Stimulated activated CD4-positive, alpha-beta T cell treated with anti-CD3 and anti-CD28 coated beads, TNF-alpha, amount 100 ng/mL, for 4 hours (primary cell): ENCODE results near the gene ME1.
A peak's percentile ranks its signal among the peaks of the same experiment; 100 is the strongest.
"Not testable (repeated sequence)": the region's sequence is repeated elsewhere in the genome, so short reads cannot be mapped to it uniquely, and the experiment has no call there.

Experiments used
- DNase-seq, 3 experiments: peaks; one replicate each; pipeline ENCODE4 v3.0.0-alpha.2; 2020; ENCODE audit warnings: low read depth in 3 of 3

The ME1 gene

DNA sequence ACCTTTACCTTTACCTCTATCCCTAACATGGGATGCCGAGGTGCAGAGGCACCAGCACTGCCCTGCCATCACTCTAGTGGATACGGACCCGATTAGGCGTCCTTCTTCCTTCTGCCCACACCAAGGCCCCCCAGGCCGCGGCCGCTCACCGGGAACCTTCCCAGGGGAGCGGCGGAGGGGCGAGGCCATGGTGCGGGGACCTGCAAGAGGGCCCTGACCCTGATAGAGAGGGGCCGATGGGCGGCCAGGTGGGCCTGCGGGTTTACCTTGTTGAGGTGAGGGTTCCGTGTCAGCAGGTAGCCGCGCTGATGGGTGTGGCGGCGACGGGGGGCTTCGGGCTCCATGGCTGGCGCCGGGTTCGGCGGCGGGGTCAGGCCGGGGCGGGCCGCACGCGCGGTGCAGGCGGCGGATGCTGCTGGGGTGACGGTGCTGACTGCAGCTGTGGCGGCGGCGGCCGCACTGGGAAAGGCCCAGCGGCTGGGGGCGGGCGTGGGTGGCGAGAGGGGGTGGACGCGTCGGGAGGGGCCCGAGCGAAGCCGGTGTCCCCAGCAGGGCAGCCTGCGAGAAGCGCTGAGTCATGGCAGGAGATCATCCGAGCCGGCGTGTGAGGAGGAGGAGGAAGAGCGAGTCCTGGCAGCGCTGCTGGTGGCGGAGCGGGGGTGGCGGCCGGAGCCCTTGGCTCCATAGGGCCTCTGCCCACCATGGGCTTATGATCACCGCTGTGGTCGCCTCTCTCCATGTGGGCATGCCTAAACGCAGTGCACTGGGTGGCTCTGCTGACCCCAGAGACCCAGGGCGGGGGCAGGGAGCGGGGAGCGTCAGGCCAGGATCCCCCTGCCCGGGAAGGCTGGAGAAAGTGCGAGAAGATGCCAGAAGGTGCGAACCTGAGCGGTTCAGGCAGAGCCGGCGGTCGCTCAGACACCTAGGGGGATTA, at the start of gene ME1:
ME1 (minus strand) TSS at position 441 of the 934 bp plus-strand sequence; CDS start at position 344, 97 bp downstream.
- DNase-seq = peak in 2 of 3 experiments; percentile 7 to 15

GRCh38 chr6:83480470-83480869, 49.6 kb upstream of the ME1 start:
- DNase-seq = no peak

DNA sequence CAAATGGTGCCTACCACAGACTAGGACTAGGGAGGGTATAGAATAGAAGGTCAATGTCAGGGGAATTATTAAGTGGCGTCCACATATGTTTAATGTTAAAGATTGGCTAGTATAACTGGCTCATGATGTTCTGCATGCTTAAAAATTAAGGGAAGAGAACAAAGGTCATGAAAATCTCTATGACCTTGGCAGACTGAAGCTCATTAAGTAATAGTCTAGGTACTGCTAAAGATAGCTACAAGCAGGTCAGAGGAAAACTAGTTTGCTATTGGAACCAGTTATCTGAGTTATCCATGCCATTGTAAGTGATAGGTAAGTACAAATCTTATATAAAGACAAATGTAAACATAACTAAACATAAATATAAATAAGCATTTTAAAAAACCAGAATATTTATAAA, 48.5 kb upstream of the ME1 start:
- no peak for DNase-seq

- DNase-seq = no peak
These were observed 46.1 kb upstream of the ME1 start for GRCh38 chr6:83476971-83477370.

DNA sequence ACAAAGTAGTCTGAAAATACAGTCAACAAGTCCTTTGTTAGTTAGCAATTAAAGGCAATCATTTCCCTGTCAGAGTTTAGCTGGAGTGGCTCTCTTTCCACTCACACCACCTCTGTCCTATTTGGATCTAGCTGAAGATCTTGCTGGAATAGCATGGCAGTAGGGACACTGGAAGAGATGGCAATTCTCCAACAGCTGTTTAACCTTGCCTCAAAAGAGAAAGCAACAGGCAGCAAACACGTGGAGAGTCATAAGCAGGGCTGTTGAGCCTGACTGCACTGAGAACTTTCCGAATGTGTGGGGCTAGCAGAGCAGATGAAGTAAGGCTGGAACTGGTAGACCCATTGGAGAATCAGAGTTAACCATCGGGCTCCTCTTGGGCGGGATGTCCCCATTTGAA, 43.5 kb upstream of the ME1 start:
- no peak for DNase-seq

- no peak for DNase-seq
These were observed 41.9 kb upstream of the ME1 start for GRCh38 chr6:83472767-83473166.

GRCh38 chr6:83470587-83470986, 39.7 kb upstream of the ME1 start:
- no peak for DNase-seq

DNA sequence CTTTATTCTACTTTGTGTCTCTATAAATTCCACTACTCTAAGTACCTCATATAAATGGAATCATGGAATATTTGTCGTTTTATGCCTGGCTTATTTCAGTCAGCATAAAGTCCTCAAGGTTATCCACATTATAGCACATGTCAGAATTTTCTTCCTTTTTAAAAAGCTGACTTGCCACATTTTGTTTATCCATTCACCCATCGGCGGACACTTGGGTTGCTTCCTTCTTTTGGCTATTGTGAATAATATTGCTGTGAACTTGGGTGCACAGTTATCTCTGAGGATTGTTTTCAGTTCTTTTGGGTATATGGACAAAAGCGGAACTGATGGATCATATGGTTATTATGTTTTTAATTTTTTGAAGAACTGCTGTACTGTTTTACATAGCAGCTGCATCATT, 39.1 kb upstream of the ME1 start:
- no peak for DNase-seq

- DNase-seq = no peak
These were observed 36.8 kb upstream of the ME1 start for GRCh38 chr6:83467620-83468036.

GRCh38 chr6:83466328-83466727, 35.5 kb upstream of the ME1 start:
- DNase-seq = no peak

GRCh38 chr6:83464381-83465140, 33.7 kb upstream of the ME1 start:
- no peak for DNase-seq

GRCh38 chr6:83463886-83464285, 33.0 kb upstream of the ME1 start:
- no peak for DNase-seq

GRCh38 chr6:83462524-83462923, 31.7 kb upstream of the ME1 start:
- no peak for DNase-seq

DNA sequence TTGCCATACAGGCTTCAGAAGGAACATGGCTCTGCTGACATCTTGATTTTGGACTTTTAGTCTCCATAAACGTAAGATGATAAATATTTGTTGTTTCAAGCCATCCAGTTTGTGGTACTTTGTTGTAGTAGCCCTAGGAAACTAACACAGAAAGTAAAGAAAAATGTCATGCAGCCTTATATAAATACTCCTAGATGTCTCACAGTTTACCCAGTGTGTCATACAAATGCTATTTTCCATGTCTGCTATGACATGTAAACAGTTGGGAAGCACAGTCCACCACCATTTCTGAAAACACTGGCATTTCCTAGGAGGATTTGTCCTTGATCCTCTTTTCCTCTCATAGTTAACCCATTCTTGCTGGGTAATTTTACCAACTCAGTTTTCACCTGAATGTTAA, 30.6 kb upstream of the ME1 start:
- no peak for DNase-seq

DNA sequence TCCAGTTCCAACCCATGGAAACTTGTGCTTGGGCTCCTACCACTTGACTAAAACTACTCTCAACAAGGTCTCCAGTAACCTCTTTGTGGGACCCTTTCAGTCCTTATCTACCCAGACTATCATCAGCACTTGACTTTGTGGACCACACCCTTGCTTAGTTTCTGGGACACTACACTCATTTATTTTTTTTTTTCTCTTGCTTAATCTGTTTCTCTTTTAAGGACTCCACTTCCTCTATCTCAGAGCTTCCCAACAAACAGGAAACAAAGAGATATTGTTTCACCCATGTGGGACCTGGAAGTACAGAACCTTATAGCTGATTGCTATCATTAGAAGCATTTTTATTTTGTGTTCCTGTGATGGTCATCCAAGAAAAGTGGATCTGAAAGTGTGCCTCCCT, 28.8 kb upstream of the ME1 start:
- DNase-seq = no peak

- not testable (repeated sequence) for DNase-seq
These were observed 19.2 kb upstream of the ME1 start for GRCh38 chr6:83450015-83450414.

- not testable (repeated sequence) for DNase-seq
These were observed 13.3 kb upstream of the ME1 start for GRCh38 chr6:83444086-83444699.

DNA sequence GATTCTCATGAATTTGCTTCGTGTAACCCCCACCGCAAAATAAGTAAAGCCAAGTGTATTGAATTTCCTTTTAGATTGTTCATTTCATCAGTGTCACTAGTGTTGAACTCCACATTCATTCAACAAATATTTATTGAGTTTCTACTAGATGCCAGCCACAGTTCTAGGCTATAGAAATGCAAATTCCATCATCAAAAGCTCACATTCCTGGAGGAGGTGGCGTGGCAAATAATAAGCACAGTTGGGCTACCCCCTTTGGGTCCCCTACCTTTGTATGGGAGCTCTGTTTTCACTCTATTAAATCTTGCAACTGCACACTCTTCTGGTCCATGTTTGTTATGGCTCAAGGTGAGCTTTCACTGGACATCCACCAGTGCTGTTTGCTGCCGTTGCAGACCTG, 12.7 kb upstream of the ME1 start:
- DNase-seq = no peak

DNA sequence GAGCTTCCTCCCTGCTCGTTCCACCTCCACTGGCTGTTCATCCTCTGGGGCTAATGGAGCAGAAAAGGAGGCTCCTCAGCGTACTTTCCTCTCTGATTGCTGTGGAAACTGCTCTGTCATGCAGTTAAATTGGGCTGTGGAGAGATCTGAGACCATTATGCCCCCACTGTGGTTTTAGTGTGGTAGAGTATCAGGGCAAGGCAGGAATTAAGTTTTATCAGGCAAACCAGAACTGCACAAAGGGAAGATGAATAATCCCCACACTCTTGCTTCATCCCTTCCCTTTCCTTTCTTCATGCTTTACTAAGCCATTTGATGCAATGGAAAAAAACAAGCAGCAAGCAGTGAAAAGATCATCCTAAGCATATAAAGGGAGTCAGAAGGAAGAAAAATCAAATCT, 11.9 kb upstream of the ME1 start:
- DNase-seq = no peak

GRCh38 chr6:83439201-83439600, 8.3 kb upstream of the ME1 start:
- no peak for DNase-seq

- no peak for DNase-seq
These were observed 5.8 kb upstream of the ME1 start for GRCh38 chr6:83436674-83437073.

- DNase-seq = no peak
These were observed 2.3 kb upstream of the ME1 start for GRCh38 chr6:83433177-83433576.
